Subcutaneous abdominal adipose tissue (tissue), 5 donors: Measurements from ENCODE around the gene CCDC24.

Experiments
- H3K27ac ChIP-seq: one replicate; pipeline ENCODE4 v1.7.0; 2013; ENCODE audit warnings: low read depth, mild to moderate bottlenecking, inconsistent platforms, low read length, moderate library complexity
- H3K27me3 ChIP-seq, 5 donors: one replicate each; pipeline ENCODE4 v1.7.0; 2013; ENCODE audit warnings: low read length in 5 of 5, inconsistent platforms in 1 of 5; ENCODE audit not compliant: control insufficient read depth in 5 of 5, insufficient read depth in 4 of 5
- H3K36me3 ChIP-seq, 5 donors: one replicate each; pipeline ENCODE4 v1.7.0; 2013; ENCODE audit warnings: low read length in 5 of 5; ENCODE audit not compliant: control insufficient read depth in 5 of 5, insufficient read depth in 5 of 5
- H3K4me1 ChIP-seq, 5 donors: one replicate each; pipeline ENCODE4 v1.7.0; 2013; ENCODE audit warnings: low read length in 5 of 5, mild to moderate bottlenecking in 3 of 5, moderate library complexity in 1 of 5; ENCODE audit not compliant: control insufficient read depth in 5 of 5, insufficient read depth in 5 of 5
- H3K4me3 ChIP-seq, 5 donors: one replicate each; pipeline ENCODE4 v1.7.0; 2013; ENCODE audit warnings: low read length in 5 of 5, low read depth in 1 of 5
- H3K9ac ChIP-seq, 5 donors: one replicate each; pipeline ENCODE4 v1.7.0; 2013; ENCODE audit warnings: low read length in 5 of 5, mild to moderate bottlenecking in 4 of 5, moderate library complexity in 3 of 5
- H3K9me3 ChIP-seq, 5 donors: one replicate each; pipeline ENCODE4 v1.7.0; 2013; ENCODE audit warnings: low read length in 5 of 5; ENCODE audit not compliant: control insufficient read depth in 5 of 5
- donor health status: healthy.
- donor health status: healthy.
- donor health status: healthy.
- donor health status: healthy.
- donor health status: healthy.

The CCDC24 gene

GRCh38 chr1:43986712-43987111 is 4.7 kb upstream of the CCDC24 start:
- Histone ChIP-seq H3K4me3 (no peak overlapping the region), H3K9ac (no peak overlapping the region)

GRCh38 chr1:43987159-43987902 is 4.1 kb upstream of the CCDC24 start:
- Histone ChIP-seq H3K9ac (peak overlapping the region in 1 of 5 donors; percentile 24), H3K4me1 (peaks cover 0 to 15% (median 13%) of the 10 kb centered on the region in 5 donors), H3K27ac (no peak overlapping the region), H3K27me3 (no peaks in the 10 kb centered on the region), H3K36me3 (peaks cover 0 to 22% (median 14%) of the 10 kb centered on the region in 5 donors), H3K9me3 (no peaks in the 10 kb centered on the region), H3K4me3 (no peak overlapping the region)

More at GRCh38 chr1:43986712-43987111, 4.7 kb upstream of the CCDC24 start:
- H3K9me3 ChIP-seq, result no peaks in the 10 kb centered on the region
- H3K4me1 ChIP-seq, result peaks cover 0 to 9% (median 7%) of the 10 kb centered on the region in 5 donors
- H3K27ac ChIP-seq, result no peak overlapping the region
- peaks cover 0 to 24% (median 16%) of the 10 kb centered on the region in 5 donors for H3K36me3 ChIP-seq
- no peaks in the 10 kb centered on the region for H3K27me3 ChIP-seq

GRCh38 chr1:43990271-43991199 is 864 bp upstream of the CCDC24 start:
- peak overlapping the region; percentile 46 for H3K27ac ChIP-seq
- H3K36me3 ChIP-seq, result peaks cover 0 to 9% (median 6%) of the 10 kb centered on the region in 5 donors
- no peaks in the 10 kb centered on the region for H3K27me3 ChIP-seq
- H3K4me1 ChIP-seq, result peaks cover 0 to 18% (median 15%) of the 10 kb centered on the region in 5 donors
- H3K9ac ChIP-seq, result peak overlapping the region; percentile 38 to 83 (median 76)
- H3K4me3 ChIP-seq, result peak overlapping the region; percentile 75 to 81 (median 77)
- H3K9me3 ChIP-seq, result no peaks in the 10 kb centered on the region

GRCh38 chr1:43991200-43991475 is 261 bp upstream of the CCDC24 start:
- Histone ChIP-seq H3K9ac (peak overlapping the region; percentile 38 to 83 (median 76)), H3K27me3 (no peaks in the 10 kb centered on the region), H3K36me3 (peaks cover 0 to 4% (median 3%) of the 10 kb centered on the region in 5 donors), H3K4me1 (peaks cover 0 to 20% (median 15%) of the 10 kb centered on the region in 5 donors), H3K27ac (peak overlapping the region; percentile 46), H3K9me3 (no peaks in the 10 kb centered on the region), H3K4me3 (peak overlapping the region; percentile 75 to 81 (median 77))

GRCh38 chr1:43992232-43992995 is 1.0 kb downstream of the CCDC24 start:
- H3K9ac ChIP-seq, result peak overlapping the region in 3 of 5 donors; percentile 48 to 80 (median 76)
- no peaks in the 10 kb centered on the region for H3K9me3 ChIP-seq
- H3K27me3 ChIP-seq, result no peaks in the 10 kb centered on the region
- H3K27ac ChIP-seq, result no peak overlapping the region
- peaks cover 0 to 29% (median 22%) of the 10 kb centered on the region in 5 donors for H3K4me1 ChIP-seq
- no peaks in the 10 kb centered on the region for H3K36me3 ChIP-seq
- H3K4me3 ChIP-seq, result peak overlapping the region; percentile 61 to 78 (median 75)

- no peaks in the 10 kb centered on the region for H3K27me3 ChIP-seq
Observed at GRCh38 chr1:43993206-43993914, 2.0 kb downstream of the CCDC24 start.

GRCh38 chr1:43994071-43994470 is 2.7 kb downstream of the CCDC24 start:
- Histone ChIP-seq H3K4me1 (peaks cover 0 to 29% (median 22%) of the 10 kb centered on the region in 5 donors), H3K4me3 (no peak overlapping the region), H3K9me3 (no peaks in the 10 kb centered on the region), H3K27ac (no peak overlapping the region), H3K9ac (no peak overlapping the region), H3K27me3 (no peaks in the 10 kb centered on the region), H3K36me3 (no peaks in the 10 kb centered on the region)

More at GRCh38 chr1:43993206-43993914, 2.0 kb downstream of the CCDC24 start:
- H3K27ac ChIP-seq, result no peak overlapping the region
- H3K9me3 ChIP-seq, result no peaks in the 10 kb centered on the region
- H3K4me1 ChIP-seq, result peaks cover 0 to 29% (median 22%) of the 10 kb centered on the region in 5 donors
- no peaks in the 10 kb centered on the region for H3K36me3 ChIP-seq
- no peak overlapping the region for H3K9ac ChIP-seq
- H3K4me3 ChIP-seq, result no peak overlapping the region

GRCh38 chr1:43994794-43995790 is 3.7 kb downstream of the CCDC24 start:
- Histone ChIP-seq H3K4me3 (no peak overlapping the region), H3K9ac (no peak overlapping the region), H3K36me3 (no peaks in the 10 kb centered on the region), H3K4me1 (peaks cover 0 to 29% (median 22%) of the 10 kb centered on the region in 5 donors), H3K27ac (no peak overlapping the region), H3K9me3 (no peaks in the 10 kb centered on the region), H3K27me3 (no peaks in the 10 kb centered on the region)
